PC-3 (cell line): ENCODE data around the gene GINM1. TPM values are rescaled to one million over a fixed set of nuclear protein-coding genes. Genes with fewer than 3 reads are reported as not detected.

Source experiments
- ATAC-seq: fragments of 200-7000 bp; cut with Tn5 transposase; 2 replicates; pipeline ENCODE4 v1.9.1; 2020; ENCODE audit warnings: mild to moderate bottlenecking, moderate library complexity
- BruUV-seq: library from RNA; stranded (reverse); fragments of 400-500 nt; replicated peaks from 2 replicates; lab custom pipeline; 2021; lab: Mats Ljungman, UMichigan
- CTCF ChIA-PET: fragments of 300-600 bp; sonication (Branson Sonifier 250); formaldehyde crosslinking; loops from one replicate; lab custom pipeline; 2022; ENCODE audit warnings: antibody characterized with exemption; lab: Charles Lee
- POLR2A ChIA-PET: fragments of 300-600 bp; sonication (Branson Sonifier 250); formaldehyde crosslinking; loops from one replicate; lab custom pipeline; 2022; ENCODE audit warnings: antibody characterized with exemption; ENCODE audit not compliant: unreplicated experiment; lab: Charles Lee
- DNase-seq: peaks from one replicate; pipeline ENCODE4 v3.0.0-alpha.2; 2015
- H2AFZ ChIP-seq: fragments of 300-600 bp; sonication (generic); 2 replicates; pipeline ENCODE4 v1.6.0; 2016; ENCODE audit warnings: antibody characterized with exemption, low read length
- H3F3A ChIP-seq: fragments of 300-600 bp; sonication (generic); one replicate; pipeline ENCODE4 v1.6.0; 2017; ENCODE audit warnings: antibody characterized with exemption, low read length, control low read depth, mild to moderate bottlenecking; ENCODE audit not compliant: unreplicated experiment
- H3K27ac ChIP-seq: fragments of 300-600 bp; sonication (generic); 2 replicates; pipeline ENCODE4 v1.5.1; 2016; ENCODE audit warnings: mild to moderate bottlenecking, low read length
- H3K27me3 ChIP-seq: fragments of 300-600 bp; sonication (generic); 2 replicates; pipeline ENCODE4 v1.6.1; 2016; ENCODE audit warnings: low read length, mixed read lengths
- H3K36me3 ChIP-seq: fragments of 300-600 bp; sonication (generic); 2 replicates; pipeline ENCODE4 v1.6.1; 2016; ENCODE audit warnings: low read depth, mixed run types, low read length, mixed read lengths
- H3K4me1 ChIP-seq: fragments of 300-600 bp; sonication (generic); 2 replicates; pipeline ENCODE4 v1.5.1; 2016; ENCODE audit warnings: low read length; ENCODE audit not compliant: insufficient read depth
- H3K4me2 ChIP-seq: fragments of 300-600 bp; sonication (generic); 2 replicates; pipeline ENCODE4 v1.6.0; 2016; ENCODE audit warnings: low read length
- H3K4me3 ChIP-seq: fragments of 300-600 bp; sonication (generic); 2 replicates; pipeline ENCODE4 v1.5.1; 2016; ENCODE audit warnings: mild to moderate bottlenecking, low read length, mixed read lengths
- H3K79me2 ChIP-seq: fragments of 300-600 bp; sonication (generic); 2 replicates; pipeline ENCODE4 v1.6.1; 2017; ENCODE audit warnings: low read length, mixed read lengths
- H3K9ac ChIP-seq: fragments of 300-600 bp; sonication (generic); 2 replicates; pipeline ENCODE4 v1.6.0; 2016; ENCODE audit warnings: mild to moderate bottlenecking, low read length
- H3K9me2 ChIP-seq: fragments of 300-600 bp; sonication (generic); replicated peaks from 2 replicates; pipeline ENCODE4 v1.6.1; 2016; ENCODE audit warnings: mixed run types, low read length, mixed read lengths
- H3K9me3 ChIP-seq: fragments of 300-600 bp; sonication (generic); 2 replicates; pipeline ENCODE4 v1.6.1; 2016; ENCODE audit warnings: low read length, mixed read lengths
- H4K20me1 ChIP-seq: fragments of 300-600 bp; sonication (generic); 2 replicates; pipeline ENCODE4 v1.6.1; 2016; ENCODE audit warnings: low read length, mixed read lengths
- CTCF ChIP-seq: fragments of 300-600 bp; sonication (generic); conservative IDR thresholded peaks from 2 replicates; pipeline ENCODE4 v1.5.1; 2017; ENCODE audit warnings: antibody characterized with exemption, low read depth, mild to moderate bottlenecking, low read length
- EZH2 ChIP-seq: fragments of 300-600 bp; sonication (generic); IDR thresholded peaks from one replicate; pipeline ENCODE4 v1.6.1; 2017; ENCODE audit warnings: antibody characterized with exemption, mild to moderate bottlenecking, low read length; ENCODE audit not compliant: unreplicated experiment
- EZH2phosphoT487 ChIP-seq: fragments of 300-600 bp; sonication (generic); IDR thresholded peaks from 2 replicates; pipeline ENCODE4 v1.6.1; 2018; ENCODE audit warnings: mild to moderate bottlenecking, antibody characterized with exemption, low read length, borderline replicate concordance
- intact Hi-C: fragments of 100-400 bp; cut with micrococcal nuclease; formaldehyde crosslinking; loops from 2 replicates; pipeline ENCODE4 v1.9.0; 2023
- total RNA-seq: library from RNA; depleted of rRNA; stranded (reverse); fragments of >200 nt; gene quantifications from 2 replicates; pipeline ENCODE4 v1.2.3, GENCODE V29; 2014

GINM1 gene
- total RNA-seq, 1 experiment from 2014 or later, result 19.2 TPM

- intact Hi-C loops, result no loop called here
- CTCF ChIA-PET, result no interaction called here
Observed at GRCh38 chr6:149615805-149616204, 49.6 kb downstream of the GINM1 start.

GRCh38 chr6:149627672-149628071 is 61.5 kb downstream of the GINM1 start:
- ChIA-PET POLR2A (no interaction called here), CTCF (no interaction called here)
- H3K9me2 ChIP-seq, result no peaks in the 10 kb centered on the region
- H3K9ac ChIP-seq, result no peak overlapping the region
- H3K4me1 ChIP-seq, result no peaks in the 10 kb centered on the region
- H2AFZ ChIP-seq, result no peak overlapping the region
- H3K27ac ChIP-seq, result no peak overlapping the region
- no peak for TF ChIP-seq EZH2phosphoT487
- TF ChIP-seq EZH2, result no peak
- TF ChIP-seq CTCF, result no peak
- intact Hi-C loops, result no loop called here
- no peak for DNase-seq
- H3K36me3 ChIP-seq, result no peaks in the 10 kb centered on the region
- H3K4me2 ChIP-seq, result no peak overlapping the region
- H3K79me2 ChIP-seq, result no peaks in the 10 kb centered on the region
- H4K20me1 ChIP-seq, result no peaks in the 10 kb centered on the region
- H3K9me3 ChIP-seq, result no peaks in the 10 kb centered on the region
- no peak for ATAC-seq
- no peaks in the 10 kb centered on the region for H3K27me3 ChIP-seq
- no peak overlapping the region for H3K4me3 ChIP-seq
- BruUV-seq, result no TSS peak
- no peaks in the 10 kb centered on the region for H3F3A ChIP-seq

More at GRCh38 chr6:149615805-149616204, 49.6 kb downstream of the GINM1 start:
- no peaks in the 10 kb centered on the region for H3K4me1 ChIP-seq
- no TSS peak for BruUV-seq
- H3K27me3 ChIP-seq, result no peaks in the 10 kb centered on the region
- H3K4me3 ChIP-seq, result no peak overlapping the region
- H3K9ac ChIP-seq, result no peak overlapping the region
- H3K27ac ChIP-seq, result no peak overlapping the region
- TF ChIP-seq EZH2 (no peak), CTCF (no peak), EZH2phosphoT487 (no peak)
- no peaks in the 10 kb centered on the region for H3K79me2 ChIP-seq
- POLR2A ChIA-PET, result no interaction called here
- no peak overlapping the region for H2AFZ ChIP-seq
- H3K9me3 ChIP-seq, result no peaks in the 10 kb centered on the region
- ATAC-seq, result no peak
- no peaks in the 10 kb centered on the region for H3K9me2 ChIP-seq
- no peak for DNase-seq
- no peaks in the 10 kb centered on the region for H4K20me1 ChIP-seq
- no peaks in the 10 kb centered on the region for H3F3A ChIP-seq
- H3K4me2 ChIP-seq, result no peak overlapping the region
- no peaks in the 10 kb centered on the region for H3K36me3 ChIP-seq

- H3K4me1 ChIP-seq, result no peaks in the 10 kb centered on the region
- no peak overlapping the region for H3K4me3 ChIP-seq
- H3K79me2 ChIP-seq, result no peaks in the 10 kb centered on the region
- H3K4me2 ChIP-seq, result no peak overlapping the region
- no peak overlapping the region for H3K9ac ChIP-seq
- H3K27ac ChIP-seq, result no peak overlapping the region
- POLR2A ChIA-PET, result no interaction called here
- DNase-seq, result peak; percentile 2
- H3K9me2 ChIP-seq, result no peaks in the 10 kb centered on the region
- CTCF ChIA-PET, result no interaction called here
- no peaks in the 10 kb centered on the region for H3K36me3 ChIP-seq
- no peaks in the 10 kb centered on the region for H3K27me3 ChIP-seq
- no peaks in the 10 kb centered on the region for H4K20me1 ChIP-seq
- no peaks in the 10 kb centered on the region for H3K9me3 ChIP-seq
- TF ChIP-seq EZH2 (no peak), EZH2phosphoT487 (no peak), CTCF (no peak)
- no peak overlapping the region for H2AFZ ChIP-seq
- intact Hi-C loops, result no loop called here
- no TSS peak for BruUV-seq
- ATAC-seq, result peak; percentile 35; the same call in 1 of the 2 replicates
- H3F3A ChIP-seq, result no peaks in the 10 kb centered on the region
Observed at GRCh38 chr6:149628875-149629510, 62.8 kb downstream of the GINM1 start.
